Stomach (tissue), 4 donors: ENCODE results near the gene GNB1L.

Source experiments
- POLR2A ChIP-seq, 4 donors: fragments of 450-650 bp; IDR thresholded peaks; one replicate each; pipeline ENCODE4 v1.6.1; 2016; ENCODE audit warnings: antibody characterized with exemption in 4 of 4, control low read depth in 2 of 4, mild to moderate bottlenecking in 1 of 4, moderate library complexity in 1 of 4
- TF ChIP-seq, protein P1 (sequence below), 7 experiments: fragments of 450-650 bp in 4 of 7; fragments of 200-600 bp in 3 of 7; sonication (generic) in 3 of 7; IDR thresholded peaks; one replicate each; pipeline ENCODE4 v1.5.1; 2016 to 2019; ENCODE audit warnings: antibody characterized with exemption in 7 of 7, control low read depth in 2 of 7, mild to moderate bottlenecking in 1 of 7

DNA sequence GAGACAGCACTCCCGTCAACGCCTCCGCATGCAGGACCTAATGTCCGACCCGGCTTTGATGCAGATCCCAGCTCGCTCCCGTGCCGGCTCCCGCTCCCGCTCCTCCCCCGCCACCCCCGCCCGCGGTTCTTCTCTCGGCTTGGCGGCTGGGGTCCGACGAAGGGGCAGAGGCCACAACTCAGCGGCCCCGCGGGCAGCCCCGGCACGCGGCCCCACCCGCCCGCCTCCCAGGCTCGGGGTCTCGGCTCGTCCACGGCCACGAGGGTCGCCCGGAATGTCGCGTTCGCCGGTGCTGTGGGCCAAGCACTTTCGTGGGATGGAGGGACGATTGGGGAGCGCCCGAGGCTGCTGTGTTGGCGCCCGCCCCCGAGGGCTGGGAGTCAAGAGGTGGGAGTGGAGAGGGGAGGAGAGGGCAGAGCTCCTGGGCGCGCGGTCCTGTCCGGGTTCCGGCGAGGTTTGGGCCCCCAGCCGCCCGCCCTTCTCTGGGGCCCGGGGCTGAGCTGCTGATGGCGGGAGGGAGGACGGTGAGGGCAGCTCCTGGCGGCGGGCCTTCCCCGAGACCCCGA, 99.4 kb downstream of the GNB1L start:
- no peak for TF ChIP-seq POLR2A (IDR thresholded peaks at IDR 0.05)
- TF ChIP-seq, protein P1, sequence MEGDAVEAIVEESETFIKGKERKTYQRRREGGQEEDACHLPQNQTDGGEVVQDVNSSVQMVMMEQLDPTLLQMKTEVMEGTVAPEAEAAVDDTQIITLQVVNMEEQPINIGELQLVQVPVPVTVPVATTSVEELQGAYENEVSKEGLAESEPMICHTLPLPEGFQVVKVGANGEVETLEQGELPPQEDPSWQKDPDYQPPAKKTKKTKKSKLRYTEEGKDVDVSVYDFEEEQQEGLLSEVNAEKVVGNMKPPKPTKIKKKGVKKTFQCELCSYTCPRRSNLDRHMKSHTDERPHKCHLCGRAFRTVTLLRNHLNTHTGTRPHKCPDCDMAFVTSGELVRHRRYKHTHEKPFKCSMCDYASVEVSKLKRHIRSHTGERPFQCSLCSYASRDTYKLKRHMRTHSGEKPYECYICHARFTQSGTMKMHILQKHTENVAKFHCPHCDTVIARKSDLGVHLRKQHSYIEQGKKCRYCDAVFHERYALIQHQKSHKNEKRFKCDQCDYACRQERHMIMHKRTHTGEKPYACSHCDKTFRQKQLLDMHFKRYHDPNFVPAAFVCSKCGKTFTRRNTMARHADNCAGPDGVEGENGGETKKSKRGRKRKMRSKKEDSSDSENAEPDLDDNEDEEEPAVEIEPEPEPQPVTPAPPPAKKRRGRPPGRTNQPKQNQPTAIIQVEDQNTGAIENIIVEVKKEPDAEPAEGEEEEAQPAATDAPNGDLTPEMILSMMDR (IDR thresholded peaks at IDR 0.05), result no peak
